ENCODE results near the gene TCF19.

TCF19 gene

GRCh38 chr6:31126396-31127175 is 31.8 kb upstream of the TCF19 start:
- no peak overlapping the region for H3K27ac ChIP-seq (ENCODE audit: extremely low read depth, low read depth, low read length)
- H3K9me3 ChIP-seq (ENCODE audit: control insufficient read depth, insufficient read depth, low read depth, low read length), result no peaks in the 10 kb centered on the region
- ChIA-PET POLR2A (interaction anchor here (1.0 kb wide), 2 partner anchors 32 to 461 kb away, joined by 3 read pairs; partner anchors contain the start of gene TCF19), CTCF (interaction anchor here (0.6 to 11.3 kb wide), 20 partner anchors 9 to 299 kb away, joined by 3 to 100 read pairs (median 6); partner anchors contain the start of genes C6orf15, PSORS1C1 and PSORS1C2)
- peak; percentile 85 for TF ChIP-seq ZNF341 (tag by site-specific recombination; IDR thresholded peaks at IDR 0.05; ENCODE audit: low read depth)
- 0 out of 2 replicates have a peak, but pooled peaks have one; percentile 14 for TF ChIP-seq ZIC2 (tag by site-specific recombination; IDR thresholded peaks at IDR 0.05)
- peak; percentile 72 for TF ChIP-seq GLIS1 (tag by site-specific recombination; IDR thresholded peaks at IDR 0.05)
- TF ChIP-seq ZNF660 (tag by site-specific recombination; IDR thresholded peaks at IDR 0.05), result peak; percentile 74; the same call in 1 of the 2 replicates
- TF ChIP-seq ZNF211 (tag by site-specific recombination; IDR thresholded peaks at IDR 0.05; ENCODE audit: low read depth), result no peak
- no peak for TF ChIP-seq ZNF521 (tag by site-specific recombination; IDR thresholded peaks at IDR 0.05)
- no peak for TF ChIP-seq ZBTB17 (tag by site-specific recombination; IDR thresholded peaks at IDR 0.05)
- TF ChIP-seq OSR2 (tag by site-specific recombination; IDR thresholded peaks at IDR 0.05), result 0 out of 2 replicates have a peak, but pooled peaks have one; percentile 17
- peaks cover 10% of the 10 kb centered on the region for H3K4me1 ChIP-seq (ENCODE audit: control insufficient read depth, insufficient read depth, low read length)
- no peaks in the 10 kb centered on the region for H3K36me3 ChIP-seq (ENCODE audit: control insufficient read depth in 2 of 2, insufficient read depth in 1 of 2, low read length in 2 of 2)
- H3K4me3 ChIP-seq (ENCODE audit: low read depth, low read length), result no peak overlapping the region

- Histone ChIP-seq H3K9me3 (ENCODE audit: control insufficient read depth, insufficient read depth, low read depth, low read length) (no peaks in the 10 kb centered on the region), H3K27ac (ENCODE audit: extremely low read depth, low read depth, low read length) (no peak overlapping the region), H3K36me3 (ENCODE audit: control insufficient read depth in 2 of 2, insufficient read depth in 1 of 2, low read length in 2 of 2) (no peaks in the 10 kb centered on the region), H3K4me1 (ENCODE audit: control insufficient read depth, insufficient read depth, low read length) (0 out of 2 replicates have a peak, but pooled peaks cover 3% of the 10 kb centered on the region), H3K4me3 (ENCODE audit: low read depth, low read length) (no peak overlapping the region)
- ChIA-PET CTCF (interaction anchor here (0.5 to 11.3 kb wide), 31 partner anchors 12 to 811 kb away, joined by 3 to 100 read pairs (median 4); partner anchors contain the start of genes C6orf15, PSORS1C1 and PSORS1C2), POLR2A (no interaction called here)
- TF ChIP-seq ZNF16 (tag by site-specific recombination; IDR thresholded peaks at IDR 0.05; ENCODE audit: low read depth) (no peak), KLF8 (tag by site-specific recombination; IDR thresholded peaks at IDR 0.05) (no peak), ZNF391 (tag by site-specific recombination; IDR thresholded peaks at IDR 0.05; ENCODE audit: borderline replicate concordance, low read depth) (no peak), KLF1 (tag by site-specific recombination; IDR thresholded peaks at IDR 0.05) (no peak), ZNF792 (tag by site-specific recombination; IDR thresholded peaks at IDR 0.05) (no peak), ZNF639 (tag by site-specific recombination; IDR thresholded peaks at IDR 0.05) (no peak), ZNF449 (tag by site-specific recombination; IDR thresholded peaks at IDR 0.05) (no peak), OSR2 (tag by site-specific recombination; IDR thresholded peaks at IDR 0.05) (no peak), ZNF140 (tag by site-specific recombination; IDR thresholded peaks at IDR 0.05) (no peak), ZNF561 (tag by site-specific recombination; IDR thresholded peaks at IDR 0.05; ENCODE audit: borderline replicate concordance) (no peak), CTCF (tag by site-specific recombination; IDR thresholded peaks at IDR 0.05) (peak; percentile 57; the same call in 1 of the 2 replicates)
- TF ChIP-seq, protein P1, sequence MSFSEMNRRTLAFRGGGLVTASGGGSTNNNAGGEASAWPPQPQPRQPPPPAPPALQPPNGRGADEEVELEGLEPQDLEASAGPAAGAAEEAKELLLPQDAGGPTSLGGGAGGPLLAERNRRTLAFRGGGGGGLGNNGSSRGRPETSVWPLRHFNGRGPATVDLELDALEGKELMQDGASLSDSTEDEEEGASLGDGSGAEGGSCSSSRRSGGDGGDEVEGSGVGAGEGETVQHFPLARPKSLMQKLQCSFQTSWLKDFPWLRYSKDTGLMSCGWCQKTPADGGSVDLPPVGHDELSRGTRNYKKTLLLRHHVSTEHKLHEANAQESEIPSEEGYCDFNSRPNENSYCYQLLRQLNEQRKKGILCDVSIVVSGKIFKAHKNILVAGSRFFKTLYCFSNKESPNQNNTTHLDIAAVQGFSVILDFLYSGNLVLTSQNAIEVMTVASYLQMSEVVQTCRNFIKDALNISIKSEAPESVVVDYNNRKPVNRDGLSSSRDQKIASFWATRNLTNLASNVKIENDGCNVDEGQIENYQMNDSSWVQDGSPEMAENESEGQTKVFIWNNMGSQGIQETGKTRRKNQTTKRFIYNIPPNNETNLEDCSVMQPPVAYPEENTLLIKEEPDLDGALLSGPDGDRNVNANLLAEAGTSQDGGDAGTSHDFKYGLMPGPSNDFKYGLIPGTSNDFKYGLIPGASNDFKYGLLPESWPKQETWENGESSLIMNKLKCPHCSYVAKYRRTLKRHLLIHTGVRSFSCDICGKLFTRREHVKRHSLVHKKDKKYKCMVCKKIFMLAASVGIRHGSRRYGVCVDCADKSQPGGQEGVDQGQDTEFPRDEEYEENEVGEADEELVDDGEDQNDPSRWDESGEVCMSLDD (tag by site-specific recombination; IDR thresholded peaks at IDR 0.05), result no peak
- TF ChIP-seq, protein P2, sequence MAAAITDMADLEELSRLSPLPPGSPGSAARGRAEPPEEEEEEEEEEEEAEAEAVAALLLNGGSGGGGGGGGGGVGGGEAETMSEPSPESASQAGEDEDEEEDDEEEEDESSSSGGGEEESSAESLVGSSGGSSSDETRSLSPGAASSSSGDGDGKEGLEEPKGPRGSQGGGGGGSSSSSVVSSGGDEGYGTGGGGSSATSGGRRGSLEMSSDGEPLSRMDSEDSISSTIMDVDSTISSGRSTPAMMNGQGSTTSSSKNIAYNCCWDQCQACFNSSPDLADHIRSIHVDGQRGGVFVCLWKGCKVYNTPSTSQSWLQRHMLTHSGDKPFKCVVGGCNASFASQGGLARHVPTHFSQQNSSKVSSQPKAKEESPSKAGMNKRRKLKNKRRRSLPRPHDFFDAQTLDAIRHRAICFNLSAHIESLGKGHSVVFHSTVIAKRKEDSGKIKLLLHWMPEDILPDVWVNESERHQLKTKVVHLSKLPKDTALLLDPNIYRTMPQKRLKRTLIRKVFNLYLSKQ (tag by site-specific recombination; IDR thresholded peaks at IDR 0.05; ENCODE audit: borderline replicate concordance), result no peak
- TF ChIP-seq, protein P3, sequence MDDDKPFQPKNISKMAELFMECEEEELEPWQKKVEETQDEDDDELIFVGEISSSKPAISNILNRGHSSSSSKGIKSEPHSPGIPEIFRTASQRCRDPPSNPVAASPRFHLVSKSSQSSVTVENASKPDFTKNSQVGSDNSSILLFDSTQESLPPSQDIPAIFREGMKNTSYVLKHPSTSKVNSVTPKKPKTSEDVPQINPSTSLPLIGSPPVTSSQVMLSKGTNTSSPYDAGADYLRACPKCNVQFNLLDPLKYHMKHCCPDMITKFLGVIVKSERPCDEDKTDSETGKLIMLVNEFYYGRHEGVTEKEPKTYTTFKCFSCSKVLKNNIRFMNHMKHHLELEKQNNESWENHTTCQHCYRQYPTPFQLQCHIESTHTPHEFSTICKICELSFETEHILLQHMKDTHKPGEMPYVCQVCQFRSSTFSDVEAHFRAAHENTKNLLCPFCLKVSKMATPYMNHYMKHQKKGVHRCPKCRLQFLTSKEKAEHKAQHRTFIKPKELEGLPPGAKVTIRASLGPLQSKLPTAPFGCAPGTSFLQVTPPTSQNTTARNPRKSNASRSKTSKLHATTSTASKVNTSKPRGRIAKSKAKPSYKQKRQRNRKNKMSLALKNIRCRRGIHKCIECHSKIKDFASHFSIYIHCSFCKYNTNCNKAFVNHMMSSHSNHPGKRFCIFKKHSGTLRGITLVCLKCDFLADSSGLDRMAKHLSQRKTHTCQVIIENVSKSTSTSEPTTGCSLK (tag by site-specific recombination; IDR thresholded peaks at IDR 0.05), result no peak
These were observed 30.2 kb upstream of the TCF19 start for GRCh38 chr6:31128093-31128676.
